ENCODE results near the gene TTC36.
"Not testable (repeated sequence)": the region's sequence is repeated elsewhere in the genome, so short reads cannot be mapped to it uniquely, and the experiment has no call there.

The TTC36 gene

GRCh38 chr11:118532091-118532490 lies 4.8 kb downstream of the TTC36 start:
- no peak for DNase-seq (ENCODE audit: low read depth)

- DNase-seq (ENCODE audit: low read depth): no peak
Observed at GRCh38 chr11:118532852-118533768, 5.8 kb downstream of the TTC36 start.

- DNase-seq (ENCODE audit: low read depth): no peak
Observed at GRCh38 chr11:118533769-118534729, 6.8 kb downstream of the TTC36 start.

GRCh38 chr11:118535261-118535660 lies 8.0 kb downstream of the TTC36 start:
- no peak for DNase-seq (ENCODE audit: low read depth)

GRCh38 chr11:118536726-118537125 lies 9.5 kb downstream of the TTC36 start:
- no peak for DNase-seq (ENCODE audit: low read depth)

DNA sequence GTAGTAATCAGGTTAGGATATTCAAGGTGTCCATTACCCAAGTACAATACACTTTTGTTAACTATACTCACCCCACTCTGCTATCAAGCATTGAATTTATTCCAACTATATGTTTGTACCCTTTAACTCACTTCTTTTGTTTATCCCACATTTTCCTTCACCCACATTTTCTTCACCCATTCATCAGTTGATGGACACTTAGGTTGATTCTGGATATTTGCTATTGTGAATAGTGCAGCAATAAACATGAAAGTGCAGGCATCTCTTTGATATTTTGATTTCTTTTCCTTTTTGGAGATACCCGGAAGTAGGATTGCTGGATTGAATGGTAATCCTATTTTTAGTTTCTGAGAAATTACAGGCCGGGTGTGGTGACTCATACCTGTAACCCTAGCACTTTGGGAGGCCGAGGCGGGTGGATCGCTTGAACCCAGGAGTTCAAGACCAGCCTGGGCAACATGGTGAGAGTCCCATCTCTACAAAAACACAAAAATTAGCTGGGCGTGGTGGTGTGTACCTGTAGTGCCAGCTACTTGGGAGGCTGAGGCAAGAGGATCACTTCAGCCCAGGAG lies 10.2 kb downstream of the TTC36 start:
- DNase-seq (ENCODE audit: low read depth): no peak

DNA sequence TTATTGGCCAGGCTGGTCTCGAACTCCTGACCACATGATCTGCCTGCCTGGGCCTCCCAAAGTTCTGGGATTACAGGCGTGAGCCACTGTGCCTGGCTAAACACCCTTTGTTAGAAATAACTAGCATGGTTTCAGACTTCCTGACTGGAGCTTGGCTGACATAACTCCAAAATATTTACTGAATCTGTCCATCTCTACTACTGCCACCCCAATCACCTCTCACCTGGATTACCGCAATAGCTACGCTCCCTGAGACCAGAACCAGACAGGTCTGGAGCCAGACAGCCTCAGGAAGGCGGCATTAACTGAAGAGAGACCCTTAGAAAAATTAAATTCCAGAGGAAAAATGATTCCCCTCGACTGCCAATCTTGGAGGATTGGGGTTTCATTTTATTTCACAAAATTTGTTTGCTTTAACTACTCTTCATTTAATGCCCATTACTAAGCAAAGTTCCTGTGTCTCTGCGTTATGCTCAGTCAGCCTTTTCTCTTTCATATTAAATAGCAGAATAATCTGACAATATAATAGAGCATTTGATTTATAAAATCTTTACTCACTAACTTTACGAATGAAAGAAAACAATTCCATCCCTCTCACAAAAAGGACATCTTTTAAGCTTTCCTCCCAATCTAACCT lies 16.9 kb downstream of the TTC36 start:
- DNase-seq (ENCODE audit: low read depth): no peak

GRCh38 chr11:118544647-118545010 lies 17.4 kb downstream of the TTC36 start:
- DNase-seq (ENCODE audit: low read depth): no peak

DNA sequence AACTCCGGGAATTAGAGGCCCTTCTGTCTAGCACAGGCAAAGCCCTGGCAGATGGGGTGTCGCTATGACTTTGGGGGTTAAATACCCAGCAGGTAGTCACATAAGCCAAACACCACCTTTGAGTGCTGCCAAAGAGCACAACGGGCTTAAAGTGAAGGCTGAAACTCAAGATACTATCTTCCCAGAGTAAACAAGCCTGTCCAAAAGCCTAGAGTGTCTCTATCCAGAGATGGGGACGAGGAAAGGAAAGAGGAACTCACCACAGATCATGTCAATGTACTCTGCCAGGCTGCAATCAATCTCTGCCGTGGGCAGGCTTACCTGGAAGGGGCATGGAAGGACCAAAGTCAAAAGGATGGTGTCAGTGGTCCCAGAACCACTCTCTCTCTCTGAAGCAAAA lies 18.3 kb downstream of the TTC36 start:
- no peak for DNase-seq (ENCODE audit: low read depth)

GRCh38 chr11:118547132-118547531 lies 19.9 kb downstream of the TTC36 start:
- DNase-seq (ENCODE audit: low read depth): no peak

DNA sequence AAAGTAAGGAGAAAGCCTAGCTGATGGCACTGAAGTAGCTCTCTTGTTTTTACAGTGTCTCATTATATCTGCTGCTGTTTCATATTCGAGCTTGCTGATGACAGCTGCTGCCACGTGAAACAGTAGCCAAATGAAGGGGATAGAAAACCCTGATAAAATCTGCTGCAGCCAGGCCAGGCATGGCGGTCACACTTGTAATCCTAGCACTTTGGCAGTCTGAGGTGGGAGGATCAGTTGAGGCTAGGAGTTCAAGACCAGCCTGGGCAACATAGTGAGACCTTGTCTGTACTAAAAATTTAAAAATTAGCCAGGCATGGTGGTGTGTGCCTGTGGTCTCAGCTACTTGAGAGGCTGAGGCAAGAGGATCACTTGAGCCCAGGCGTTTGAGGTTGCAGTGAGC lies 25.1 kb downstream of the TTC36 start:
- no peak for DNase-seq (ENCODE audit: low read depth)

DNA sequence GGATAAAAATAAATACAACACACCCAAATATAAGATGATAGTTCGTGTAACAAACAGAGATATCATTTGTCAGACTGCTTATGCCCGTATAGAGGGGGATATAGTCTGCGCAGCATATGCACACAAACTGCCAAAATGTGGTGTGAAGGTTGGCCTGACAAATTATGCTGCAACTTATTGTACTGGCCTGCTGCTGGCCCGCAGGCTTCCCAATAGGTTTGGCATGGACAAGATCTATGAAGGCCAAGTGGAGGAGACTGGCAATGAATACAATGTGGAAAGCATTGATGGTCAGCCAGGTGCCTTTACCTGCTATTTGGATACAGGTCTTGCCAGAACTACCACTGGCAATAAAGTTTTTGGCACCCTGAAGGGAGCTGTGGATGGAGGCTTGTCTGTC lies 33.5 kb downstream of the TTC36 start:
- no peak for DNase-seq (ENCODE audit: low read depth)

GRCh38 chr11:118565051-118565450 lies 37.8 kb downstream of the TTC36 start:
- no peak for DNase-seq (ENCODE audit: low read depth)

- no peak for DNase-seq (ENCODE audit: low read depth)
Observed at GRCh38 chr11:118569670-118570069, 42.4 kb downstream of the TTC36 start.

- no peak for DNase-seq (ENCODE audit: low read depth)
Observed at GRCh38 chr11:118570787-118571186, 43.5 kb downstream of the TTC36 start.

DNA sequence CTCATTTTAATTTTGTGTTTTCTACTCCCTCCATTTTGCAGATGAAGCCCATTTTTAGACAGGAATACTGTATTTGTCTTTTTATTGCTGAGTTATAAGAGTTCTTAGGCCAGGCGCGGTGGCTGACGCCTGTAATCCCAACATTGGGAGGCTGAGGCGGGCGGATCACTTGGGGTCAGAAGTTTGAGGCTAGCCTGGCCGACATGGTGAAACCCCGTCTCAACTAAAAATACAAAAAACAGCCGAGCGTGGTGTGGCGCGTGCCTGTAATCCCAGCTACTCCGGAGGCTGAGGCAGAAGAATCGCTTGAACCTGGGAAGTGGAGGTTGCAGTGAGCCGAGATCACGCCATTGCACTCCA lies 44.4 kb downstream of the TTC36 start:
- not testable (repeated sequence) for DNase-seq (ENCODE audit: low read depth)

- DNase-seq (ENCODE audit: low read depth): peak; percentile 69
Observed at GRCh38 chr11:118572061-118572980, 45.0 kb downstream of the TTC36 start, which contains the start of gene ARCN1. Gene ARCN1, plus strand, starts transcription at chr11:118572409. Its CDS starts 139 bp downstream, at chr11:118572548.

DNA sequence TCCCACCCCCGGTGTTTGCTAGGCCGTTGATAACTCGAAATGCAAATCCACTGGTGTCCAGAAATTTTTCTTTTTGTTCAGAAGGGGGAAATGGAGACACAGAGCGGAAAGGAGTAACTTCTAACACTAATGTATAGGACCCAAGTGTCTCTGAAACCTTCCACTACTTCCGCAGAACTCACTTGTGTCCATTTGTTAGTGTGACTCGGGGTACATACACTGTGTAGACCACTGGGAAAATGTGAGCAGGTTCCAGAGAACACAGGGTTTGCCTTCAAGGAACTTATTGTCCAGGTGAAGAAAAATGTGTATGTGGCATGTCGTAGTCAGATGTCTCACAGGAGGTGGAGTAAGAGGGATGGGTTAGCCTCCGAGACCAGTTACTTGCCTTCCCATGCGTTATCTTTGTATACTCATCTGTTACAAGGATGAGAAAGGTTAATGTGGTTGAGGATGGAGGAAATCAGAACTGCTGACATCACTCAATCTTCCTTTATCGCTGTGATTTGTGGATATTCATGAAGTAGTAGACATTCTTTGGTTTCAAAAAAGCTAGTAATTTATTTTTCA lies 45.8 kb downstream of the TTC36 start:
- no peak for DNase-seq (ENCODE audit: low read depth)

DNA sequence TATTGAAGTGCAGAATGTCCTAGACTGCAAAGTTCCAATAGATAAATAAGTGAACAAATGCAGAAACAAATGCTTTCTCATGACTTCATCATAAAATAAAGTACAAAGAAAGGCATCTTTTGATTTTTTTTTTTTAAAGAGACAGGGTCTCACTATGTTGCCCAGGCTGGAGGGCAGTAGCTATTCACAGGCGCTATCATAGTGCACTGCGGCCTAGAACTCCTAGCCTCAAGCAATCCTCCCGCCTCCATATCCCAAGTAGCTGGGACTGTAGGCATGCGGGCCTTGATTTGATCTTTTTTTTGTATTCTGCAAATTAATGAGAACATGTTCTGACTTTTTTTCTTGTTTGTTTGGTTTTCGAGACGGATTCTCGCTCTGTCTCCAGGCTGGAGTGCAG lies 47.4 kb downstream of the TTC36 start:
- no peak for DNase-seq (ENCODE audit: low read depth)

GRCh38 chr11:118577995-118578394 lies 50.7 kb downstream of the TTC36 start:
- DNase-seq (ENCODE audit: low read depth): not testable (repeated sequence)
